ENCODE data around the gene CACTIN.

The CACTIN gene

DNA sequence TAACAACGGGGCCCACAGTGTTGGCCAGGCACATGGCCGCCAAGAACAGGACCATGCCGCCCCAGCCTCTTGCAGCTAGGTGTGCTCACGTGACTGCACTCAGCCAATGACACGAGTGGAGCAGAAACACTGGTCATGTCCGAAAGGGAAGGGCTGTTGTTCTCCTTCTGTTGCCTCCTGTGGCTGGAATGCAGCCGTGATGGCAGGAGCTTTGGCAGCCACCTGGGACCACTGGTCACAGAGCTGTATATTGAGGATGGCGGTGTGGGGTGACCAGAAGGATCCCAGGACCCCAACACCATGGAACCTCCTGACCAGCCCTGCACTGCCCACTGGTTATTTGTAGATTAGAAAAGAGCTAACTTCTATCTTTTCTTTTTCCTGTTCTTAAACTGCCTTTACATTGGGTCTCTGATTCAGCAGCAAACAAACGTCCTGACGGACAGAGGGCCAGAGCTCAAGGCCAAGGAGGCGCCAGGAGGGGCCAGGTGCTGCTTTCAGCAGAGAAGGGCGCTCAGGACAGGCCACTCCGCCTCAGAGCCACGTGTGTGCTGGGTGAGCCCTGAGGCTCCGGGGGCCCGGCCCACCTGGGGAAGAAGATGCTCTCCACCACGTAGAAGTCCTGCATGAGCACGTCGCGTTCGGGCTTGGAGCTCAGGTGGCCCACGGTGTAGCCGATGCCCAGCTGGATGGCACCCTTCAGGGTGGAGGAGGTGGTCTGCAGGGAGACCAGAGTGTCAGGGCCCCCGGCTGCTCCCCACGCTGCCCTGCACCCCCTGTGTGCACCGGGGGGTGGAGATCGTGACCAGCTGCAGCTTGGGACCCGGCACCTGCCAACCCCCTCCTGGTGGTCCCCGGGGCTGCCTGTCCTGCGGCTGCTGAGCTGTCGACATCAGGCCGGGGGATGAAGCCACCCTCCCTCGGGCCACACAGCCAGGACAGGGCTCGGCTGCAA lies 35.0 kb upstream of the CACTIN start:
- no peak for TF ChIP-seq EZH2 (IDR thresholded peaks at IDR 0.05; ENCODE audit: borderline replicate concordance, low read length)
- TF ChIP-seq, protein P1, sequence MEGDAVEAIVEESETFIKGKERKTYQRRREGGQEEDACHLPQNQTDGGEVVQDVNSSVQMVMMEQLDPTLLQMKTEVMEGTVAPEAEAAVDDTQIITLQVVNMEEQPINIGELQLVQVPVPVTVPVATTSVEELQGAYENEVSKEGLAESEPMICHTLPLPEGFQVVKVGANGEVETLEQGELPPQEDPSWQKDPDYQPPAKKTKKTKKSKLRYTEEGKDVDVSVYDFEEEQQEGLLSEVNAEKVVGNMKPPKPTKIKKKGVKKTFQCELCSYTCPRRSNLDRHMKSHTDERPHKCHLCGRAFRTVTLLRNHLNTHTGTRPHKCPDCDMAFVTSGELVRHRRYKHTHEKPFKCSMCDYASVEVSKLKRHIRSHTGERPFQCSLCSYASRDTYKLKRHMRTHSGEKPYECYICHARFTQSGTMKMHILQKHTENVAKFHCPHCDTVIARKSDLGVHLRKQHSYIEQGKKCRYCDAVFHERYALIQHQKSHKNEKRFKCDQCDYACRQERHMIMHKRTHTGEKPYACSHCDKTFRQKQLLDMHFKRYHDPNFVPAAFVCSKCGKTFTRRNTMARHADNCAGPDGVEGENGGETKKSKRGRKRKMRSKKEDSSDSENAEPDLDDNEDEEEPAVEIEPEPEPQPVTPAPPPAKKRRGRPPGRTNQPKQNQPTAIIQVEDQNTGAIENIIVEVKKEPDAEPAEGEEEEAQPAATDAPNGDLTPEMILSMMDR (IDR thresholded peaks at IDR 0.05; ENCODE audit: low read length), result no peak
- Histone ChIP-seq H3K27me3 (ENCODE audit: insufficient read depth, low read length) (peaks cover 4% of the 10 kb centered on the region; the same call in 1 of the 2 replicates), H3F3A (ENCODE audit: insufficient read depth, low read length) (no peaks in the 10 kb centered on the region), H3K4me2 (ENCODE audit: low read length) (no peak overlapping the region), H3K4me1 (ENCODE audit: insufficient read depth, low read length, severe bottlenecking) (peaks cover 23% of the 10 kb centered on the region), H3K4me3 (ENCODE audit: low read depth, low read length, poor library complexity, severe bottlenecking) (no peak overlapping the region), H2AFZ (ENCODE audit: low read length) (no peak overlapping the region), H3K36me3 (ENCODE audit: insufficient read depth, low read length) (no peaks in the 10 kb centered on the region; the same call in 1 of the 2 replicates), H3K9me3 (ENCODE audit: low read length) (no peaks in the 10 kb centered on the region), H3K9me2 (ENCODE audit: low read depth, low read length) (no peaks in the 10 kb centered on the region), H3K79me2 (ENCODE audit: insufficient read depth, low read length) (no peaks in the 10 kb centered on the region), H3K27ac (ENCODE audit: low read depth, low read length, poor library complexity, severe bottlenecking) (no peak overlapping the region), H3K9ac (ENCODE audit: low read length) (no peak overlapping the region), H4K20me1 (ENCODE audit: insufficient read depth, low read length) (no peaks in the 10 kb centered on the region)

DNA sequence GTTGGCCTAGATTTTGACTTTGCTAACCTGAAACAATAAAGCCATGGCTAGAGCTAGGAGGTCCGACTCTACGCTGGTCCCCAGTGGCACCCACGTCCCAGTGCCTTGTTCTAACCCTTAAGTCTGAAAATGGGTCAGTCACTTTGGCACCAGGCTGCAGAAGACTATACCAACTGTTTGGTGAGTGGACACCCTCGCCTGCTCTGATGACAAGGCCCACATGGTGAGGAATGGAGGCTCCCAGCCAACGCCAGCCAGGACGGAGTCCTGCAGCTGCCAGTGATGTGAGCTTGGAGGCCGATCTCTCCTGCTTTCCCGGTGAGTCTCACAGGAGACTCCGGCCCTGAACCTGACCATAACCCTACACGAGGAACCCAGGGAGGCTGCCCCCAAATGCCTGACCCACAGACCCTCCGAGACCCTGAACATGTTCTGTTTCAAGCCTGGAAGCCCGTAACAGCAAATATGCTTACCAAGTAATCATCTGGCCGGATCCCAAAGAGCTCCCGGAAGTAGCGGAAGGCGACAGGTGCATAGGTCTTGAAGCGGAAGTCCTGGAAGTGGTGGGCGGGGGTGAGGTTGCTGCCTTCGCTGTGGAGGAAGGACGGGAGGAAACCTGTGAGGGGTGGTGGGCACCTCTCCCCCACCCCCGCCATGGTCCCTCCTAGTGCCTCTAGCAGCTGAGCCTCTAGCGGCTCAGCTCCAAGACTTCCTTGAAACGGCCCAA lies 34.1 kb upstream of the CACTIN start:
- Histone ChIP-seq H3K9ac (ENCODE audit: low read length) (no peak overlapping the region), H3K36me3 (ENCODE audit: insufficient read depth, low read length) (no peaks in the 10 kb centered on the region; the same call in 1 of the 2 replicates), H3K4me2 (ENCODE audit: low read length) (no peak overlapping the region)

DNA sequence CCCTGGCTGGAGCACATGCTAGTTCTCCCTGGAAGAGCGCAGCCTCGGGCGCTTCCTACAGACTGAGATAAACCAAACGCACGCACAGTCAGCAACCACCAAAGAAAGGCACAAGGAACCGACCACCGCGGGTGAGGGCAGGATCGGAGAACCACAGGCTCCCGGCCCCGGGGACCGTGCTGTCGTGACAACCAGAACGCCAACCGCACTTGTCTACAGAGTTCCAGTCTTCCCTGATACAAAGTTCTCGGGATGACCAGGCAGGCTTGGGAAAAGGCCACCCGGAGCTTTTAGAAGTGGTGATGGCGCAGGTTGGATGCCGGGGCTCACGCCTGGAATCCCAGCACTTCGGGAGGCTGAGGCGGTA lies 33.1 kb upstream of the CACTIN start:
- Histone ChIP-seq H3K4me1 (ENCODE audit: insufficient read depth, low read length, severe bottlenecking) (peaks cover 9% of the 10 kb centered on the region), H3F3A (ENCODE audit: insufficient read depth, low read length) (no peaks in the 10 kb centered on the region), H3K9me3 (ENCODE audit: low read length) (no peaks in the 10 kb centered on the region), H3K27ac (ENCODE audit: low read depth, low read length, poor library complexity, severe bottlenecking) (no peak overlapping the region), H3K79me2 (ENCODE audit: insufficient read depth, low read length) (no peaks in the 10 kb centered on the region), H3K9ac (ENCODE audit: low read length) (no peak overlapping the region), H3K27me3 (ENCODE audit: insufficient read depth, low read length) (no peaks in the 10 kb centered on the region; the same call in 1 of the 2 replicates), H3K4me2 (ENCODE audit: low read length) (no peak overlapping the region), H4K20me1 (ENCODE audit: insufficient read depth, low read length) (no peaks in the 10 kb centered on the region), H3K36me3 (ENCODE audit: insufficient read depth, low read length) (no peaks in the 10 kb centered on the region; the same call in 1 of the 2 replicates), H3K4me3 (ENCODE audit: low read depth, low read length, poor library complexity, severe bottlenecking) (no peak overlapping the region), H3K9me2 (ENCODE audit: low read depth, low read length) (no peaks in the 10 kb centered on the region), H2AFZ (ENCODE audit: low read length) (no peak overlapping the region)
- no peak for TF ChIP-seq EZH2 (IDR thresholded peaks at IDR 0.05; ENCODE audit: borderline replicate concordance, low read length)
- TF ChIP-seq, protein P1 (IDR thresholded peaks at IDR 0.05; ENCODE audit: low read length), result no peak

More for the DNA sequence above, 34.1 kb upstream of the CACTIN start:
- Histone ChIP-seq H3K4me3 (ENCODE audit: low read depth, low read length, poor library complexity, severe bottlenecking) (no peak overlapping the region), H3K4me1 (ENCODE audit: insufficient read depth, low read length, severe bottlenecking) (peaks cover 18% of the 10 kb centered on the region), H2AFZ (ENCODE audit: low read length) (no peak overlapping the region), H3K27ac (ENCODE audit: low read depth, low read length, poor library complexity, severe bottlenecking) (no peak overlapping the region), H3K27me3 (ENCODE audit: insufficient read depth, low read length) (no peaks in the 10 kb centered on the region; the same call in 1 of the 2 replicates), H3F3A (ENCODE audit: insufficient read depth, low read length) (no peaks in the 10 kb centered on the region), H3K79me2 (ENCODE audit: insufficient read depth, low read length) (no peaks in the 10 kb centered on the region), H4K20me1 (ENCODE audit: insufficient read depth, low read length) (no peaks in the 10 kb centered on the region), H3K9me2 (ENCODE audit: low read depth, low read length) (no peaks in the 10 kb centered on the region), H3K9me3 (ENCODE audit: low read length) (no peaks in the 10 kb centered on the region)
- TF ChIP-seq EZH2 (IDR thresholded peaks at IDR 0.05; ENCODE audit: borderline replicate concordance, low read length), result no peak
- TF ChIP-seq, protein P1 (IDR thresholded peaks at IDR 0.05; ENCODE audit: low read length), result no peak

All from OCI-LY1 (cell line).